H1 (cell line): ENCODE measurements around the gene GRIK4. TPM values are rescaled to one million over a fixed set of nuclear protein-coding genes. Genes with fewer than 3 reads are reported as not detected.

Experiments
- CTCF ChIA-PET: fragments of 300-600 bp; sonication (Branson Sonifier 250); formaldehyde crosslinking; loops from one replicate; lab custom pipeline; 2021; ENCODE audit not compliant: partially characterized antibody; lab: Charles Lee
- POLR2A ChIA-PET: fragments of 300-600 bp; sonication (Branson Sonifier 250); formaldehyde crosslinking; loops from one replicate; lab custom pipeline; 2021; ENCODE audit warnings: inconsistent platforms; ENCODE audit not compliant: partially characterized antibody; lab: Charles Lee
- DNase-seq, 2 experiments: peaks; one replicate each; pipeline versions ENCODE4 v3.0.0 to v3.0.0-alpha.2; 2010 to 2022; ENCODE audit warnings: low spot score in 2 of 2, low read depth in 1 of 2, mixed read lengths in 1 of 2
- FAIRE-seq: peaks from 2 replicates; lab custom pipeline; 2011; peaks lifted over from hg19 to GRCh38; lab: Jason Lieb, UNC
- H2AFZ ChIP-seq: 2 replicates; pipeline ENCODE4 v1.8.1; 2012; ENCODE audit warnings: low read length, inconsistent platforms
- H2AK5ac ChIP-seq: 2 replicates; pipeline ENCODE4 v1.6.1; 2013; ENCODE audit warnings: low read depth, low read length
- H2BK120ac ChIP-seq: replicated peaks from 2 replicates; pipeline ENCODE3; 2013; ENCODE audit warnings: low read depth, low read length, inconsistent platforms
- H2BK12ac ChIP-seq: 2 replicates; pipeline ENCODE4 v1.6.1; 2013; ENCODE audit warnings: low read depth, low read length
- H2BK15ac ChIP-seq: 2 replicates; pipeline ENCODE4 v1.6.1; 2013; ENCODE audit warnings: low read length
- H2BK20ac ChIP-seq: 2 replicates; pipeline ENCODE4 v1.6.1; 2013; ENCODE audit warnings: low read length
- H2BK5ac ChIP-seq: 2 replicates; pipeline ENCODE4 v1.6.1; 2013; ENCODE audit warnings: low read depth, low read length
- H3K14ac ChIP-seq: 2 replicates; pipeline ENCODE4 v1.6.1; 2013; ENCODE audit warnings: inconsistent platforms; ENCODE audit not compliant: insufficient read length
- H3K18ac ChIP-seq: 2 replicates; pipeline ENCODE4 v1.6.1; 2013; ENCODE audit warnings: low read length; ENCODE audit errors: extremely low read depth
- H3K23ac ChIP-seq: 2 replicates; pipeline ENCODE4 v1.6.1; 2013; ENCODE audit warnings: inconsistent platforms; ENCODE audit not compliant: insufficient read length
- H3K23me2 ChIP-seq: 2 replicates; pipeline ENCODE4 v1.6.1; 2013; ENCODE audit warnings: low read depth, low read length
- H3K27ac ChIP-seq: 2 replicates; pipeline ENCODE4 v1.6.1; 2011; ENCODE audit warnings: low read depth, low read length, inconsistent platforms
- H3K27me3 ChIP-seq, 4 experiments: replicated peaks in 1 of 4; 1 replicate in 1 of 4; 2 replicates in 3 of 4; pipeline versions ENCODE4 v1.6.1 to v1.8.1; 2011 to 2013; ENCODE audit warnings: low read length in 3 of 4, mild to moderate bottlenecking in 3 of 4, inconsistent platforms in 2 of 4, mixed read lengths in 2 of 4, moderate library complexity in 1 of 4; ENCODE audit not compliant: control insufficient read depth in 3 of 4, insufficient read depth in 3 of 4; ENCODE audit errors: extremely low read depth in 1 of 4
- H3K36me3 ChIP-seq, 4 experiments: 2 replicates each; pipeline versions ENCODE4 v1.6.1 to v1.8.1; 2011 to 2013; ENCODE audit warnings: mild to moderate bottlenecking in 4 of 4, low read length in 3 of 4, moderate library complexity in 2 of 4, control low read depth in 1 of 4, inconsistent platforms in 1 of 4; ENCODE audit not compliant: insufficient read depth in 4 of 4, control insufficient read depth in 2 of 4
- H3K4ac ChIP-seq: replicated peaks from 2 replicates; pipeline ENCODE3; 2013; ENCODE audit warnings: low read length, low read depth, mixed read lengths, inconsistent platforms; ENCODE audit not compliant: insufficient read length
- H3K4me1 ChIP-seq, 4 experiments: replicated peaks in 1 of 4; 1 replicate in 1 of 4; 2 replicates in 3 of 4; pipeline versions ENCODE4 v1.6.1 to v1.8.1; 2011 to 2013; ENCODE audit warnings: low read length in 3 of 4, inconsistent platforms in 2 of 4, mixed read lengths in 1 of 4; ENCODE audit not compliant: insufficient read depth in 4 of 4, control insufficient read depth in 3 of 4
- H3K4me2 ChIP-seq, 2 experiments: 2 replicates each; pipeline versions ENCODE4 v1.6.1 to v1.8.1; 2011 to 2013; ENCODE audit warnings: low read depth in 2 of 2, low read length in 2 of 2, control low read depth in 1 of 2, inconsistent platforms in 1 of 2, mild to moderate bottlenecking in 1 of 2; ENCODE audit not compliant: insufficient read depth in 1 of 2
- H3K4me3 ChIP-seq, 4 experiments: fragments of 200-600, 300-600 bp in 1 of 4; sonication (generic), shearing (Covaris generic), sonication (Bioruptor Twin) in 1 of 4; 2 replicates each; pipeline versions ENCODE4 v1.5.1 to v1.8.1; 2011 to 2016; ENCODE audit warnings: low read length in 4 of 4, low read depth in 3 of 4, control low read depth in 2 of 4, inconsistent platforms in 2 of 4, mild to moderate bottlenecking in 2 of 4, mixed read lengths in 1 of 4, moderate library complexity in 1 of 4; ENCODE audit not compliant: insufficient read depth in 2 of 4; ENCODE audit errors: extremely low read depth in 1 of 4
- H3K56ac ChIP-seq: replicated peaks from 2 replicates; pipeline ENCODE3; 2013; ENCODE audit warnings: low read depth, mild to moderate bottlenecking, mixed read lengths, low read length, inconsistent platforms; ENCODE audit not compliant: insufficient read length
- H3K79me1 ChIP-seq: 2 replicates; pipeline ENCODE4 v1.6.1; 2013; ENCODE audit warnings: low read depth, low read length, control low read depth
- H3K79me2 ChIP-seq, 2 experiments: 2 replicates each; pipeline versions ENCODE4 v1.6.1 to v1.8.1; 2012 to 2013; ENCODE audit warnings: low read length in 2 of 2, mild to moderate bottlenecking in 2 of 2, inconsistent platforms in 1 of 2; ENCODE audit not compliant: insufficient read depth in 2 of 2, control insufficient read depth in 1 of 2
- H3K9ac ChIP-seq, 4 experiments: replicated peaks in 1 of 4; 1 replicate in 1 of 4; 2 replicates in 3 of 4; pipeline versions ENCODE4 v1.6.1 to v1.8.1; 2011 to 2013; ENCODE audit warnings: low read depth in 3 of 4, low read length in 3 of 4, control low read depth in 2 of 4, mild to moderate bottlenecking in 2 of 4, moderate library complexity in 2 of 4, inconsistent platforms in 1 of 4; ENCODE audit errors: extremely low read depth in 1 of 4
- H3K9me3 ChIP-seq, 2 experiments: 2 replicates each; pipeline versions ENCODE4 v1.6.1 to v1.8.1; 2012 to 2013; ENCODE audit warnings: mild to moderate bottlenecking in 2 of 2, moderate library complexity in 2 of 2, control low read depth in 1 of 2, inconsistent platforms in 1 of 2, low read depth in 1 of 2, low read length in 1 of 2, mixed read lengths in 1 of 2; ENCODE audit not compliant: insufficient read depth in 2 of 2
- H4K20me1 ChIP-seq, 2 experiments: replicated peaks in 1 of 2; 2 replicates each; pipeline versions ENCODE3 to v1.8.1; 2011 to 2013; ENCODE audit warnings: inconsistent platforms in 2 of 2, low read length in 2 of 2, mild to moderate bottlenecking in 1 of 2; ENCODE audit not compliant: insufficient read depth in 2 of 2, control insufficient read depth in 1 of 2
- H4K5ac ChIP-seq: 2 replicates; pipeline ENCODE4 v1.6.1; 2013; ENCODE audit warnings: low read length, low read depth, mixed read lengths, inconsistent platforms; ENCODE audit not compliant: insufficient read length
- H4K8ac ChIP-seq: 2 replicates; pipeline ENCODE4 v1.8.0; 2013; ENCODE audit warnings: mild to moderate bottlenecking, moderate library complexity, low read length, inconsistent platforms; ENCODE audit not compliant: insufficient read depth; ENCODE audit errors: extremely low read depth
- H4K91ac ChIP-seq: replicated peaks from 2 replicates; pipeline ENCODE3; 2013; ENCODE audit warnings: low read length, mixed read lengths, inconsistent platforms; ENCODE audit not compliant: insufficient read length
- CHD2 ChIP-seq: IDR thresholded peaks from 2 replicates; pipeline ENCODE4 v1.6.1; 2012; ENCODE audit warnings: low read length, improper control_type of control experiment
- YY1 ChIP-seq: IDR thresholded peaks from 2 replicates; pipeline ENCODE4 v1.6.1; 2011; ENCODE audit warnings: low read depth, mild to moderate bottlenecking, low read length
- WGBS, 2 experiments: shearing (Covaris generic) in 1 of 2; methylation state at CpG; one replicate each; pipeline versions ENCODE4 v1.1.6 to v1.1.7; 2013 to 2015; ENCODE audit warnings: low lambda C conversion rate in 2 of 2, mixed read lengths in 2 of 2, inconsistent platforms in 1 of 2, low coverage in 1 of 2, missing lambda C conversion rate in 1 of 2; ENCODE audit not compliant: insufficient replicate concordance in 2 of 2, insufficient coverage in 1 of 2, insufficient read length in 1 of 2; ENCODE audit errors: extremely low coverage in 1 of 2, missing lambda C conversion rate in 1 of 2; 5-methylcytosine and 5-hydroxymethylcytosine counted together
- polyA plus RNA-seq, 7 experiments: library from polyadenylated mRNA; depleted of rRNA in 3 of 7; stranded (reverse) in 5 of 7; unstranded in 2 of 7; fragments of >200 nt in 5 of 7; fragments of 200-250 nt in 2 of 7; gene quantifications; 1 replicate in 5 of 7; 2 replicates in 1 of 7; 4 replicates in 1 of 7; pipeline versions ENCODE4 v1.2.1 to v1.2.3, GENCODE V29; 2011 to 2013; ENCODE audit warnings: missing spikeins in 2 of 7, mixed read lengths in 2 of 7
- total RNA-seq: library from RNA; stranded (reverse); fragmentation: NEBNext Ultra II Directional; extraction: Animal tissue kit (Norgen Biotek cat#: 25700); gene quantifications from 2 replicates; pipeline ENCODE4 v1.2.1, GENCODE V29; 2021

Gene GRIK4
- total and polyA plus RNA-seq, 2 of the 8 experiments (the other 6 are each of a cell fraction or from before 2014, with no cell fraction given): 1.2 to 2.9 TPM

- no peak overlapping the region for H3K9ac ChIP-seq
- H3K9me3 ChIP-seq: no peaks in the 10 kb centered on the region
- no peaks in the 10 kb centered on the region for H3K36me3 ChIP-seq
- no peak overlapping the region for H4K8ac ChIP-seq
- no peaks in the 10 kb centered on the region; the same call in 1 of the 2 replicates for H3K79me1 ChIP-seq
- H3K4me3 ChIP-seq: no peak overlapping the region
- no peak overlapping the region for H2AFZ ChIP-seq
- H3K23ac ChIP-seq: no peak overlapping the region
- no peak overlapping the region for H3K14ac ChIP-seq
- H2BK5ac ChIP-seq: no peak overlapping the region
- H2AK5ac ChIP-seq: no peak overlapping the region
- H2BK12ac ChIP-seq: no peak overlapping the region
- no peak overlapping the region for H2BK20ac ChIP-seq
- no peaks in the 10 kb centered on the region for H3K79me2 ChIP-seq
- no peak overlapping the region for H3K56ac ChIP-seq
- H3K4me1 ChIP-seq: peaks cover 0 to 3% (median 0%) of the 10 kb centered on the region in 4 experiments; a peak in 1 of 7 replicates
- no peak overlapping the region for H2BK120ac ChIP-seq
- FAIRE-seq (no peak), DNase-seq (no peak)
- H4K20me1 ChIP-seq: no peaks in the 10 kb centered on the region
- H3K4ac ChIP-seq: no peak overlapping the region
- CTCF ChIA-PET: interaction anchor here (3.0 kb wide), 1 partner anchor 13 kb away, joined by 15 read pairs; no protein-coding TSS in a partner anchor
- H3K27me3 ChIP-seq: no peaks in the 10 kb centered on the region
- no peak overlapping the region for H4K91ac ChIP-seq
- no peak overlapping the region for H3K4me2 ChIP-seq
- H3K23me2 ChIP-seq: no peaks in the 10 kb centered on the region; the same call in 1 of the 2 replicates
- H3K27ac ChIP-seq: no peak overlapping the region
- H2BK15ac ChIP-seq: no peak overlapping the region
- 90% methylated on average over 9 of the region's 9 CpGs; no CpG with 5 or more reads in 1 of the 2 experiments for WGBS, 2 experiments
- no peak overlapping the region for H3K18ac ChIP-seq
- H4K5ac ChIP-seq: no peak overlapping the region
- POLR2A ChIA-PET: no interaction called here
- TF ChIP-seq CHD2 (no peak), YY1 (no peak)
These were observed 277.8 kb downstream of the GRIK4 start for GRCh38 chr11:120789391-120789790.
